ENCODE results near the gene ITGAE. TPM values are rescaled to one million over a fixed set of nuclear protein-coding genes. Genes with fewer than 3 reads are reported as not detected.
A peak's percentile ranks its signal among the peaks of the same experiment; 100 is the strongest.

ITGAE gene
- total RNA-seq, 1 donor from 2014 or later, result 47.5 TPM

DNA sequence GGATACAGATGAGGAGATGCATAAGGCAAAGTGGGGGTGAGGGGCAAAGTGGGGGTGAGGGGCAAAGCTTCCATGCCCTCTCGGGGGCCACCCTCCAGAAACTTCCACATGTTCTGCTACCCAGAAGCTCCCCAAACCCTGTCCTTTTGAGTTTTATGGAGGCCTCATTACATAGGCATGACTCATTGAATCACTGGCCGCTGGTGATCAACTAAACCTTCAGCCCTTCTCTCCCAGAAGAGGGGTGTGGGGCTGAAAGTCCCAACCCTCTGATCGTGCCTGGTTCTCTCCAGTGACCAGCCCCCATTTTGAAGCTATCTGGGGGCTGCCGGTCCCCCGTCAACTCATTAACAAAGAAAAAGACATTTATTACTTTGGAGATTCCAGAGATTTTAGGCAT lies 27.5 kb downstream of the ITGAE start:
- H3K27ac ChIP-seq, result no peak overlapping the region
- H3K36me3 ChIP-seq, result no peaks in the 10 kb centered on the region
- no peaks in the 10 kb centered on the region for H3F3A ChIP-seq (ENCODE audit: low read depth)
- no peak overlapping the region for H3K9ac ChIP-seq
- no peaks in the 10 kb centered on the region for H3K9me3 Mint-ChIP-seq
- H3K36me3 Mint-ChIP-seq, result no peaks in the 10 kb centered on the region
- no peak for DNase-seq (ENCODE audit: low spot score)
- H3K79me2 ChIP-seq (ENCODE audit: low read depth), result no peaks in the 10 kb centered on the region
- H3K27ac Mint-ChIP-seq, result no peak overlapping the region
- H3K9me3 ChIP-seq (ENCODE audit: low read depth), result no peaks in the 10 kb centered on the region
- no peak overlapping the region for H2AFZ ChIP-seq (replicated peaks)
- H4K20me1 ChIP-seq (ENCODE audit: low read depth), result no peaks in the 10 kb centered on the region
- H3K4me3 Mint-ChIP-seq, result no peak overlapping the region
- H3K4me2 ChIP-seq, result no peak overlapping the region
- H3K27me3 ChIP-seq, result no peaks in the 10 kb centered on the region
- H3K4me1 ChIP-seq, result no peaks in the 10 kb centered on the region
- H3K4me3 ChIP-seq, result no peak overlapping the region
- H3K4me1 Mint-ChIP-seq, result peaks cover 21% of the 10 kb centered on the region
- H3K27me3 Mint-ChIP-seq (ENCODE audit: insufficient read depth, low read depth), result peaks cover 13% of the 10 kb centered on the region
- no peak for TF ChIP-seq EZH2 (IDR thresholded peaks at IDR 0.05)
- TF ChIP-seq EZH2phosphoT487 (IDR thresholded peaks at IDR 0.05), result no peak
- TF ChIP-seq, protein P1, sequence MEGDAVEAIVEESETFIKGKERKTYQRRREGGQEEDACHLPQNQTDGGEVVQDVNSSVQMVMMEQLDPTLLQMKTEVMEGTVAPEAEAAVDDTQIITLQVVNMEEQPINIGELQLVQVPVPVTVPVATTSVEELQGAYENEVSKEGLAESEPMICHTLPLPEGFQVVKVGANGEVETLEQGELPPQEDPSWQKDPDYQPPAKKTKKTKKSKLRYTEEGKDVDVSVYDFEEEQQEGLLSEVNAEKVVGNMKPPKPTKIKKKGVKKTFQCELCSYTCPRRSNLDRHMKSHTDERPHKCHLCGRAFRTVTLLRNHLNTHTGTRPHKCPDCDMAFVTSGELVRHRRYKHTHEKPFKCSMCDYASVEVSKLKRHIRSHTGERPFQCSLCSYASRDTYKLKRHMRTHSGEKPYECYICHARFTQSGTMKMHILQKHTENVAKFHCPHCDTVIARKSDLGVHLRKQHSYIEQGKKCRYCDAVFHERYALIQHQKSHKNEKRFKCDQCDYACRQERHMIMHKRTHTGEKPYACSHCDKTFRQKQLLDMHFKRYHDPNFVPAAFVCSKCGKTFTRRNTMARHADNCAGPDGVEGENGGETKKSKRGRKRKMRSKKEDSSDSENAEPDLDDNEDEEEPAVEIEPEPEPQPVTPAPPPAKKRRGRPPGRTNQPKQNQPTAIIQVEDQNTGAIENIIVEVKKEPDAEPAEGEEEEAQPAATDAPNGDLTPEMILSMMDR (IDR thresholded peaks at IDR 0.05), result no peak

DNA sequence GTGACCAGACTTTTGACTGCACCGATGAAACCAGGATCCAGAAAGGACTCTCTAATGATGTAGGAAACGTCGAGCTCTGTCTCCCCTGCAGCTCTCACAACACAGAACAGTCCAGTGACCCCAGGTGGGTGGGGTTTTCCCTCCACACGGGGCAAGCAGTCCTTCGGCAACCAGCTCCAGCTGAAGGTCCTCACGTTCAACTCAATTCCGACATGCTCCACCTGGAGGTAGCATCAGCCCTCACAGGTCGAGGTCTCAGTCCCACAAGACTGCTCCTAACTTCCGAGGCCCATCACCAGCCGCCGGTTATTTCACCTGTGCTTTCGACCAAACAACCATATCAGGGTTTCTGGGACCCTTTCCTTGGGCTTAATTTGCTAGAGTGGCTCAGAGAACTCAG lies 28.2 kb downstream of the ITGAE start:
- H3K4me3 ChIP-seq, result no peak overlapping the region
- no peaks in the 10 kb centered on the region for H3K79me2 ChIP-seq (ENCODE audit: low read depth)
- no peaks in the 10 kb centered on the region for H4K20me1 ChIP-seq (ENCODE audit: low read depth)
- H3K27ac Mint-ChIP-seq, result no peak overlapping the region
- no peak overlapping the region for H2AFZ ChIP-seq (replicated peaks)
- no peak for DNase-seq (ENCODE audit: low spot score)
- H3K27ac ChIP-seq, result no peak overlapping the region
- no peak overlapping the region for H3K4me2 ChIP-seq
- H3K4me1 ChIP-seq, result no peaks in the 10 kb centered on the region
- H3K9me3 Mint-ChIP-seq, result no peaks in the 10 kb centered on the region
- H3K27me3 ChIP-seq, result no peaks in the 10 kb centered on the region
- no peaks in the 10 kb centered on the region for H3F3A ChIP-seq (ENCODE audit: low read depth)
- H3K9ac ChIP-seq, result no peak overlapping the region
- TF ChIP-seq EZH2phosphoT487 (IDR thresholded peaks at IDR 0.05), result no peak
- TF ChIP-seq, protein P1 (IDR thresholded peaks at IDR 0.05), result no peak
- TF ChIP-seq EZH2 (IDR thresholded peaks at IDR 0.05), result no peak
- no peaks in the 10 kb centered on the region for H3K9me3 ChIP-seq (ENCODE audit: low read depth)
- H3K27me3 Mint-ChIP-seq (ENCODE audit: insufficient read depth, low read depth), result peaks cover 15% of the 10 kb centered on the region
- no peak overlapping the region for H3K4me3 Mint-ChIP-seq
- peaks cover 21% of the 10 kb centered on the region for H3K4me1 Mint-ChIP-seq
- no peaks in the 10 kb centered on the region for H3K36me3 ChIP-seq
- H3K36me3 Mint-ChIP-seq, result no peaks in the 10 kb centered on the region

DNA sequence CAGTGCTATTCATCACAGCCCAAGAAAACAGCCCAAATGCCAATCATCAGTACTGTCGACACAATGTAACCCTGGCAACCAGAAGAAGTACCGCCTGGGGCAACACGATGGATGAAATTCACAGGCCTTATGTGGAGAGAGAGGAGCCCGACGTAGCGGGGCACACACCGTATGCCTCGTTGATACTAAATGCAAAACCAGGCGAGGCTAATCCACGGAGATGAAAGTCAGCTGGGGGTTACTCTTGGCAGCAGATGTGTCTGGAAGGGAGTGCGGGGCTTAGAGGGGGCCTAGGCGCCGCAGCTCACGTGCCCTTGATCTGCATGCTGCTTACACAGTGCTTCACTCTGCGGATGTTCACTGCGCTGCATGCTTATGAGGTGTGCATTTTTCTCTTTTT lies 29.8 kb downstream of the ITGAE start:
- Histone ChIP-seq H3K36me3 (no peaks in the 10 kb centered on the region), H2AFZ (replicated peaks) (no peak overlapping the region), H4K20me1 (ENCODE audit: low read depth) (no peaks in the 10 kb centered on the region), H3K9me3 (ENCODE audit: low read depth) (no peaks in the 10 kb centered on the region), H3K4me1 (no peaks in the 10 kb centered on the region), H3F3A (ENCODE audit: low read depth) (no peaks in the 10 kb centered on the region), H3K4me3 (no peak overlapping the region), H3K9ac (no peak overlapping the region), H3K79me2 (ENCODE audit: low read depth) (no peaks in the 10 kb centered on the region), H3K27me3 (no peaks in the 10 kb centered on the region), H3K27ac (no peak overlapping the region), H3K4me2 (no peak overlapping the region)
- TF ChIP-seq, protein P1 (IDR thresholded peaks at IDR 0.05), result no peak
- no peak for TF ChIP-seq EZH2 (IDR thresholded peaks at IDR 0.05)
- no peak for TF ChIP-seq EZH2phosphoT487 (IDR thresholded peaks at IDR 0.05)
- Mint-ChIP-seq H3K27me3 (ENCODE audit: insufficient read depth, low read depth) (peaks cover 13% of the 10 kb centered on the region), H3K36me3 (no peaks in the 10 kb centered on the region), H3K9me3 (no peaks in the 10 kb centered on the region), H3K4me1 (peaks cover 21% of the 10 kb centered on the region), H3K27ac (peak overlapping the region; percentile 23), H3K4me3 (no peak overlapping the region)
- DNase-seq (ENCODE audit: low spot score), result no peak
